Gastrocnemius medialis (tissue), 4 donors: ENCODE data around the gene FTCD.

Experiments
- POLR2A ChIP-seq, 2 donors: fragments of 450-650 bp; IDR thresholded peaks; one replicate each; pipeline ENCODE4 v1.6.1; 2017; ENCODE audit warnings: antibody characterized with exemption in 2 of 2, mild to moderate bottlenecking in 2 of 2, moderate library complexity in 2 of 2
- TF ChIP-seq, protein P1 (sequence below), 5 experiments: fragments of 450-650 bp in 3 of 5; fragments of 200-600 bp in 2 of 5; sonication (generic) in 2 of 5; IDR thresholded peaks in 4 of 5; conservative IDR thresholded peaks in 1 of 5; 1 replicate in 4 of 5; 2 replicates in 1 of 5; pipeline ENCODE4 v1.5.1; 2016 to 2019; ENCODE audit warnings: antibody characterized with exemption in 5 of 5, mild to moderate bottlenecking in 3 of 5, moderate library complexity in 3 of 5

DNA sequence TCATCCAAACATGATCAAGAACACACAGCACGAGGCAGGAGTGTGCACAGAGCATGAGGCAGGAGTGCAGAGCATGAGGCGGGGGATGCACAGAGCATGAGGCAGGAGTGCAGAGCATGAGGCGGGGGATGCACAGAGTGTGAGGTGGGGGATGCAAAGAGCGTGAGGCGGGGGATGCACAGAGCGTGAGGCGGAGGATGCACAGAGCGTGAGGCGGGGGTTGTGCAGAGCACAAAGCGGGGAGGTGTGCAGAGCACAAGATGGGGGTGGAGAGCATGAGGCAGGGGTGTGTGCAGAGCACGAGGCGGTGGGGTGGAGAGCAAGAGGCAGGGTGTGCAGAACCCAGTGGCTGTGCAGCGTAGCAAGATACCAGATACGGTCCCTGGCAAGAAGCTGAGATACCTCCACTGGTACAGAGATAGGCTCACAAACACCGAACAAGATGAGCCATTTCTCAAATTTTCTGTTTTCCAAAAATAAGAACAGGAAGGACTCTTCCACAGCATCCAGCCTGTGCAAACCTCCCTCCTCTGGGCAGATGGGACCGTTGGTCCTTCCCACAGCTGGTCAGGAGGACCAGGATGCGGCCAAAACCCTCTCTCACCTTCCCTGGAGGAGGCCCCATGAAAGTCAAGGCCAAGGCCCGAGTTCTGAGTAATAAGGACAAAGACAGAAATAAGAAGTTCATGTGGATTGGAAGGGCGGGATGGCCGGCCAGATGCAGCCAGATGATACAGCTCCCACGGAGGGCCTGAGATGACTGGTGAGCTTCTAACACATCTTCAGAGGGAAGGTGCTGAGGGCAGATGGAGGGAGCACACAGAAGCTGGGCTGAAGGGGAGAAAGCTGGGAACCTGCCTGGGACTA, 16.9 kb upstream of the FTCD start:
- no peak for TF ChIP-seq POLR2A (IDR thresholded peaks at IDR 0.05)
- TF ChIP-seq, protein P1, sequence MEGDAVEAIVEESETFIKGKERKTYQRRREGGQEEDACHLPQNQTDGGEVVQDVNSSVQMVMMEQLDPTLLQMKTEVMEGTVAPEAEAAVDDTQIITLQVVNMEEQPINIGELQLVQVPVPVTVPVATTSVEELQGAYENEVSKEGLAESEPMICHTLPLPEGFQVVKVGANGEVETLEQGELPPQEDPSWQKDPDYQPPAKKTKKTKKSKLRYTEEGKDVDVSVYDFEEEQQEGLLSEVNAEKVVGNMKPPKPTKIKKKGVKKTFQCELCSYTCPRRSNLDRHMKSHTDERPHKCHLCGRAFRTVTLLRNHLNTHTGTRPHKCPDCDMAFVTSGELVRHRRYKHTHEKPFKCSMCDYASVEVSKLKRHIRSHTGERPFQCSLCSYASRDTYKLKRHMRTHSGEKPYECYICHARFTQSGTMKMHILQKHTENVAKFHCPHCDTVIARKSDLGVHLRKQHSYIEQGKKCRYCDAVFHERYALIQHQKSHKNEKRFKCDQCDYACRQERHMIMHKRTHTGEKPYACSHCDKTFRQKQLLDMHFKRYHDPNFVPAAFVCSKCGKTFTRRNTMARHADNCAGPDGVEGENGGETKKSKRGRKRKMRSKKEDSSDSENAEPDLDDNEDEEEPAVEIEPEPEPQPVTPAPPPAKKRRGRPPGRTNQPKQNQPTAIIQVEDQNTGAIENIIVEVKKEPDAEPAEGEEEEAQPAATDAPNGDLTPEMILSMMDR (IDR thresholded peaks at IDR 0.05 in 4 of 5, conservative IDR thresholded peaks at IDR 0.05 in 1 of 5) = no peak
